ENCODE results near the gene POLR3E.
"Not testable (repeated sequence)": the region's sequence is repeated elsewhere in the genome, so short reads cannot be mapped to it uniquely, and the experiment has no call there.

POLR3E gene

GRCh38 chr16:22293137-22294106 lies 3.8 kb upstream of the POLR3E start:
- no peak for DNase-seq

GRCh38 chr16:22296225-22297113 lies 740 bp upstream of the POLR3E start:
- peak; percentile 9 for DNase-seq

- DNase-seq, result peak; percentile 74
These were observed 893 bp downstream of the POLR3E start for GRCh38 chr16:22297871-22298733.

GRCh38 chr16:22299036-22299435 lies 1.8 kb downstream of the POLR3E start:
- no peak for DNase-seq

GRCh38 chr16:22300427-22301071 lies 3.3 kb downstream of the POLR3E start:
- DNase-seq, result peak; percentile 62

GRCh38 chr16:22301423-22301822 lies 4.2 kb downstream of the POLR3E start:
- not testable (repeated sequence) for DNase-seq

- DNase-seq, result no peak
These were observed 5.7 kb downstream of the POLR3E start for GRCh38 chr16:22302776-22303363.

- no peak for DNase-seq
These were observed 7.2 kb downstream of the POLR3E start for GRCh38 chr16:22304411-22304810.

GRCh38 chr16:22306788-22307187 lies 9.6 kb downstream of the POLR3E start:
- DNase-seq, result no peak

GRCh38 chr16:22307838-22308237 lies 10.6 kb downstream of the POLR3E start:
- DNase-seq, result no peak

GRCh38 chr16:22308824-22309520 lies 11.8 kb downstream of the POLR3E start:
- no peak for DNase-seq

GRCh38 chr16:22311520-22311919 lies 14.3 kb downstream of the POLR3E start:
- no peak for DNase-seq

- no peak for DNase-seq
These were observed 15.9 kb downstream of the POLR3E start for GRCh38 chr16:22312897-22313781.

- DNase-seq, result no peak
These were observed 16.8 kb downstream of the POLR3E start for GRCh38 chr16:22313876-22314470.

GRCh38 chr16:22314661-22315626 lies 17.7 kb downstream of the POLR3E start:
- no peak for DNase-seq

- no peak for DNase-seq
These were observed 18.8 kb downstream of the POLR3E start for GRCh38 chr16:22315979-22316378.

GRCh38 chr16:22316411-22316811 lies 19.2 kb downstream of the POLR3E start:
- DNase-seq, result no peak

GRCh38 chr16:22317001-22317530 lies 19.9 kb downstream of the POLR3E start:
- DNase-seq, result no peak
